BLaER1 treated with 17β-estradiol and CSF1 and Interleukin-3, amounts not matched to agents 10 nM and 100 nM (cell line): ENCODE measurements around the gene TACO1.

Source experiments
- H3K27ac ChIP-seq, 11 experiments: shearing (Covaris generic); formaldehyde crosslinking; 2 replicates each; pipeline ENCODE4 v1.8.1; 2022
- H3K27me3 ChIP-seq, 11 experiments: shearing (Covaris generic); formaldehyde crosslinking; 2 replicates each; pipeline ENCODE4 v1.8.1; 2022
- H3K36me3 ChIP-seq, 11 experiments: shearing (Covaris generic); formaldehyde crosslinking; 2 replicates each; pipeline ENCODE4 v1.8.1; 2022
- H3K4me1 ChIP-seq, 10 experiments: shearing (Covaris generic); formaldehyde crosslinking; 2 replicates each; pipeline ENCODE4 v1.8.1; 2022
- H3K4me2 ChIP-seq, 11 experiments: shearing (Covaris generic); formaldehyde crosslinking; 2 replicates each; pipeline ENCODE4 v1.8.1; 2022
- H3K4me3 ChIP-seq, 10 experiments: shearing (Covaris generic); formaldehyde crosslinking; 2 replicates each; pipeline ENCODE4 v1.8.1; 2022
- H3K9ac ChIP-seq, 11 experiments: shearing (Covaris generic); formaldehyde crosslinking; 2 replicates each; pipeline ENCODE4 v1.8.1; 2022
- H3K9me3 ChIP-seq, 11 experiments: shearing (Covaris generic); formaldehyde crosslinking; replicated peaks in 1 of 11; 2 replicates each; pipeline ENCODE4 v1.8.1; 2022
- H4K20me1 ChIP-seq, 11 experiments: shearing (Covaris generic); formaldehyde crosslinking; 2 replicates each; pipeline ENCODE4 v1.8.1; 2022
- Cebpa-rat ChIP-seq, 11 experiments: shearing (Covaris generic); IDR thresholded peaks; 2 replicates each; pipeline ENCODE4 v1.8.1; 2022

Gene TACO1

GRCh38 chr17:63647065-63647725 is 46.5 kb downstream of the TACO1 start:
- H3K4me2 ChIP-seq: peak overlapping the region in 9 of 11 experiments; percentile 3 to 95 (median 73); a peak in 15 of 22 replicates
- peaks cover 0 to 63% (median 14%) of the 10 kb centered on the region in 11 experiments; a peak in 11 of 22 replicates for H4K20me1 ChIP-seq
- peak overlapping the region in 2 of 10 experiments; percentile 15 to 42; a peak in 4 of 20 replicates for H3K4me3 ChIP-seq
- no peaks in the 10 kb centered on the region for H3K9me3 ChIP-seq
- no peaks in the 10 kb centered on the region for H3K27me3 ChIP-seq
- H3K9ac ChIP-seq: peak overlapping the region in 7 of 11 experiments; percentile 18 to 73 (median 39); a peak in 13 of 22 replicates
- peaks cover 7 to 98% (median 66%) of the 10 kb centered on the region in 10 experiments; a peak in 19 of 20 replicates for H3K4me1 ChIP-seq
- no peak for TF ChIP-seq Cebpa-rat (IDR thresholded peaks at IDR 0.05)
- peaks cover 31 to 90% (median 59%) of the 10 kb centered on the region in 11 experiments for H3K36me3 ChIP-seq
- peak overlapping the region in 9 of 11 experiments; percentile 37 to 92 (median 73); a peak in 17 of 22 replicates for H3K27ac ChIP-seq

- no peak for TF ChIP-seq Cebpa-rat (IDR thresholded peaks at IDR 0.05)
- Histone ChIP-seq H3K27me3 (no peaks in the 10 kb centered on the region), H3K9me3 (no peaks in the 10 kb centered on the region), H3K36me3 (peaks cover 38 to 92% (median 63%) of the 10 kb centered on the region in 11 experiments), H3K4me2 (peak overlapping the region in 5 of 11 experiments; percentile 73 to 95 (median 88); a peak in 10 of 22 replicates), H4K20me1 (peaks cover 0 to 70% (median 14%) of the 10 kb centered on the region in 11 experiments; a peak in 11 of 22 replicates), H3K4me3 (no peak overlapping the region), H3K27ac (peak overlapping the region in 4 of 11 experiments; percentile 66 to 92 (median 84); a peak in 2 of 22 replicates), H3K9ac (no peak overlapping the region), H3K4me1 (peaks cover 7 to 98% (median 69%) of the 10 kb centered on the region in 10 experiments; a peak in 19 of 20 replicates)
These were observed 47.2 kb downstream of the TACO1 start for GRCh38 chr17:63647936-63648335.

GRCh38 chr17:63649813-63650212 is 49.1 kb downstream of the TACO1 start:
- H3K9me3 ChIP-seq: no peaks in the 10 kb centered on the region
- H3K4me3 ChIP-seq: no peak overlapping the region
- no peak for TF ChIP-seq Cebpa-rat (IDR thresholded peaks at IDR 0.05)
- peaks cover 0 to 88% (median 18%) of the 10 kb centered on the region in 11 experiments; a peak in 12 of 22 replicates for H4K20me1 ChIP-seq
- no peak overlapping the region for H3K27ac ChIP-seq
- H3K27me3 ChIP-seq: no peaks in the 10 kb centered on the region
- peak overlapping the region in 10 of 11 experiments; percentile 29 to 95 (median 69); a peak in 20 of 22 replicates for H3K4me2 ChIP-seq
- H3K9ac ChIP-seq: no peak overlapping the region; a peak in 1 of 22 replicates
- peaks cover 7 to 87% (median 59%) of the 10 kb centered on the region in 10 experiments; a peak in 19 of 20 replicates for H3K4me1 ChIP-seq
- H3K36me3 ChIP-seq: peaks cover 57 to 94% (median 70%) of the 10 kb centered on the region in 11 experiments

- Histone ChIP-seq H3K4me2 (peak overlapping the region in 3 of 11 experiments; percentile 11 to 36 (median 32); a peak in 4 of 22 replicates), H3K4me3 (no peak overlapping the region), H3K4me1 (peaks cover 7 to 65% (median 37%) of the 10 kb centered on the region in 10 experiments; a peak in 19 of 20 replicates), H3K36me3 (peaks cover 67 to 97% (median 83%) of the 10 kb centered on the region in 11 experiments), H3K27ac (no peak overlapping the region), H3K9ac (no peak overlapping the region), H3K27me3 (no peaks in the 10 kb centered on the region), H3K9me3 (no peaks in the 10 kb centered on the region), H4K20me1 (peaks cover 0 to 99% (median 18%) of the 10 kb centered on the region in 11 experiments; a peak in 13 of 22 replicates)
- no peak for TF ChIP-seq Cebpa-rat (IDR thresholded peaks at IDR 0.05)
These were observed 51.4 kb downstream of the TACO1 start for GRCh38 chr17:63652106-63652505.

GRCh38 chr17:63653050-63653449 is 52.4 kb downstream of the TACO1 start:
- H3K27me3 ChIP-seq: no peaks in the 10 kb centered on the region
- no peak overlapping the region for H3K27ac ChIP-seq
- no peak overlapping the region for H3K4me3 ChIP-seq
- peaks cover 68 to 97% (median 86%) of the 10 kb centered on the region in 11 experiments for H3K36me3 ChIP-seq
- H3K9ac ChIP-seq: no peak overlapping the region
- 0 out of 22 replicates have a peak overlapping the region, but pooled peaks of 1 of the 11 experiments have one; percentile 32 for H3K4me2 ChIP-seq
- peaks cover 0 to 93% (median 18%) of the 10 kb centered on the region in 11 experiments; a peak in 13 of 22 replicates for H4K20me1 ChIP-seq
- H3K9me3 ChIP-seq: no peaks in the 10 kb centered on the region
- no peak for TF ChIP-seq Cebpa-rat (IDR thresholded peaks at IDR 0.05)
- peaks cover 7 to 55% (median 30%) of the 10 kb centered on the region in 10 experiments; a peak in 19 of 20 replicates for H3K4me1 ChIP-seq

GRCh38 chr17:63657786-63658185 is 57.1 kb downstream of the TACO1 start:
- no peak for TF ChIP-seq Cebpa-rat (IDR thresholded peaks at IDR 0.05)
- Histone ChIP-seq H3K27me3 (no peaks in the 10 kb centered on the region), H3K27ac (no peak overlapping the region), H3K4me1 (peaks cover 0 to 12% (median 7%) of the 10 kb centered on the region in 10 experiments; a peak in 10 of 20 replicates), H3K9ac (no peak overlapping the region), H3K4me3 (no peak overlapping the region), H3K4me2 (no peak overlapping the region), H4K20me1 (peaks cover 0 to 61% (median 6%) of the 10 kb centered on the region in 11 experiments; a peak in 6 of 22 replicates), H3K9me3 (no peaks in the 10 kb centered on the region), H3K36me3 (peaks cover 82 to 100% (median 97%) of the 10 kb centered on the region in 11 experiments)
